Osteoblast (primary cell): ENCODE data around the gene ESYT2. TPM values are rescaled to one million over a fixed set of nuclear protein-coding genes. Genes with fewer than 3 reads are reported as not detected.

ENCODE experiments used
- DNase-seq: peaks from one replicate; pipeline ENCODE4 v3.0.0; 2011; ENCODE audit warnings: low spot score, mixed read lengths; ENCODE audit not compliant: insufficient read length; ENCODE audit errors: missing footprints
- H2AFZ ChIP-seq: 2 replicates; pipeline ENCODE4 v1.6.0; 2011; ENCODE audit warnings: mild to moderate bottlenecking, low read length
- H3K27ac ChIP-seq: 2 replicates; pipeline ENCODE4 v1.5.1; 2011; ENCODE audit warnings: mild to moderate bottlenecking, low read depth, low read length, moderate library complexity
- H3K27me3 ChIP-seq: 2 replicates; pipeline ENCODE4 v1.6.0; 2012; ENCODE audit warnings: mild to moderate bottlenecking, control low read depth, inconsistent platforms, low read length, moderate library complexity; ENCODE audit not compliant: insufficient read depth
- H3K36me3 ChIP-seq: 2 replicates; pipeline ENCODE4 v1.5.1; 2011; ENCODE audit warnings: mild to moderate bottlenecking, low read length, control low read depth, moderate library complexity; ENCODE audit not compliant: insufficient read depth
- H3K4me1 ChIP-seq: 2 replicates; pipeline ENCODE4 v1.5.1; 2011; ENCODE audit warnings: mild to moderate bottlenecking, low read length, control low read depth, moderate library complexity; ENCODE audit not compliant: insufficient read depth
- H3K4me2 ChIP-seq: 2 replicates; pipeline ENCODE4 v1.6.0; 2011; ENCODE audit warnings: mild to moderate bottlenecking, low read length; ENCODE audit not compliant: insufficient read depth
- H3K4me3 ChIP-seq: fragments of 200-600 bp; sonication (generic); 3 replicates; pipeline ENCODE4 v1.5.1; 2012; ENCODE audit warnings: mild to moderate bottlenecking, low read length, inconsistent platforms; ENCODE audit not compliant: insufficient read depth
- H3K79me2 ChIP-seq: 2 replicates; pipeline ENCODE4 v1.6.0; 2012; ENCODE audit warnings: mild to moderate bottlenecking, low read length, control low read depth, inconsistent platforms; ENCODE audit not compliant: insufficient read depth
- H3K9me3 ChIP-seq: 2 replicates; pipeline ENCODE4 v1.5.1; 2011; ENCODE audit warnings: low read depth, low read length, control low read depth
- H4K20me1 ChIP-seq: 2 replicates; pipeline ENCODE4 v1.6.0; 2012; ENCODE audit warnings: mild to moderate bottlenecking, low read length, control low read depth; ENCODE audit not compliant: insufficient read depth
- total RNA-seq: library from RNA; depleted of rRNA; stranded (reverse); fragments of >200 nt; gene quantifications from 2 replicates; pipeline ENCODE4 v1.2.3, GENCODE V29; 2012
- TF ChIP-seq, protein P1 (sequence below): IDR thresholded peaks from 2 replicates; pipeline ENCODE4 v1.5.1; 2011; ENCODE audit warnings: mild to moderate bottlenecking, low read depth, low read length, moderate library complexity; ENCODE audit errors: extremely low read depth

Gene ESYT2
- total RNA-seq, 1 donor = 132 TPM

- Histone ChIP-seq H3K27me3 (no peaks in the 10 kb centered on the region), H4K20me1 (no peaks in the 10 kb centered on the region), H2AFZ (no peak overlapping the region), H3K9me3 (no peaks in the 10 kb centered on the region), H3K36me3 (peaks cover 39% of the 10 kb centered on the region), H3K4me2 (no peak overlapping the region), H3K27ac (no peak overlapping the region), H3K4me3 (no peak overlapping the region), H3K79me2 (peaks cover 16% of the 10 kb centered on the region), H3K4me1 (peaks cover 2% of the 10 kb centered on the region)
- TF ChIP-seq, protein P1, sequence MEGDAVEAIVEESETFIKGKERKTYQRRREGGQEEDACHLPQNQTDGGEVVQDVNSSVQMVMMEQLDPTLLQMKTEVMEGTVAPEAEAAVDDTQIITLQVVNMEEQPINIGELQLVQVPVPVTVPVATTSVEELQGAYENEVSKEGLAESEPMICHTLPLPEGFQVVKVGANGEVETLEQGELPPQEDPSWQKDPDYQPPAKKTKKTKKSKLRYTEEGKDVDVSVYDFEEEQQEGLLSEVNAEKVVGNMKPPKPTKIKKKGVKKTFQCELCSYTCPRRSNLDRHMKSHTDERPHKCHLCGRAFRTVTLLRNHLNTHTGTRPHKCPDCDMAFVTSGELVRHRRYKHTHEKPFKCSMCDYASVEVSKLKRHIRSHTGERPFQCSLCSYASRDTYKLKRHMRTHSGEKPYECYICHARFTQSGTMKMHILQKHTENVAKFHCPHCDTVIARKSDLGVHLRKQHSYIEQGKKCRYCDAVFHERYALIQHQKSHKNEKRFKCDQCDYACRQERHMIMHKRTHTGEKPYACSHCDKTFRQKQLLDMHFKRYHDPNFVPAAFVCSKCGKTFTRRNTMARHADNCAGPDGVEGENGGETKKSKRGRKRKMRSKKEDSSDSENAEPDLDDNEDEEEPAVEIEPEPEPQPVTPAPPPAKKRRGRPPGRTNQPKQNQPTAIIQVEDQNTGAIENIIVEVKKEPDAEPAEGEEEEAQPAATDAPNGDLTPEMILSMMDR = no peak
- DNase-seq = no peak
Measured at GRCh38 chr7:158781217-158781973, 47.9 kb downstream of the ESYT2 start.

GRCh38 chr7:158779061-158780000 is 50.0 kb downstream of the ESYT2 start:
- Histone ChIP-seq H3K4me3 (no peak overlapping the region), H3K27ac (no peak overlapping the region), H3K4me1 (peaks cover 8% of the 10 kb centered on the region), H4K20me1 (no peaks in the 10 kb centered on the region), H3K9me3 (no peaks in the 10 kb centered on the region), H3K79me2 (peaks cover 16% of the 10 kb centered on the region), H3K36me3 (peaks cover 51% of the 10 kb centered on the region), H3K27me3 (no peaks in the 10 kb centered on the region), H3K4me2 (no peak overlapping the region), H2AFZ (no peak overlapping the region)
- DNase-seq = no peak
- TF ChIP-seq, protein P1 = no peak

GRCh38 chr7:158778471-158778870 is 50.8 kb downstream of the ESYT2 start:
- Histone ChIP-seq H3K36me3 (peaks cover 51% of the 10 kb centered on the region), H3K4me1 (peaks cover 8% of the 10 kb centered on the region), H3K27ac (no peak overlapping the region), H3K79me2 (peaks cover 16% of the 10 kb centered on the region), H3K4me2 (no peak overlapping the region), H3K9me3 (no peaks in the 10 kb centered on the region), H3K27me3 (no peaks in the 10 kb centered on the region), H3K4me3 (no peak overlapping the region), H4K20me1 (no peaks in the 10 kb centered on the region), H2AFZ (no peak overlapping the region)
- TF ChIP-seq, protein P1 = no peak
- peak; percentile 78 for DNase-seq

- Histone ChIP-seq H3K9me3 (no peaks in the 10 kb centered on the region), H2AFZ (no peak overlapping the region), H3K79me2 (peaks cover 16% of the 10 kb centered on the region), H3K4me2 (no peak overlapping the region), H3K27ac (no peak overlapping the region), H3K36me3 (peaks cover 49% of the 10 kb centered on the region), H3K4me1 (peaks cover 8% of the 10 kb centered on the region), H4K20me1 (no peaks in the 10 kb centered on the region), H3K27me3 (no peaks in the 10 kb centered on the region), H3K4me3 (no peak overlapping the region)
- DNase-seq = no peak
- TF ChIP-seq, protein P1 = no peak
Measured at GRCh38 chr7:158777793-158778192, 51.5 kb downstream of the ESYT2 start.
